ENCODE measurements around the gene RAB13. TPM values are rescaled to one million over a fixed set of nuclear protein-coding genes. Genes with fewer than 3 reads are reported as not detected.

Gene RAB13
- total RNA-seq, 1 donor from 2014 or later: 145 TPM

GRCh38 chr1:153934746-153935145, 51.4 kb downstream of the RAB13 start:
- Histone ChIP-seq H3K9ac (ENCODE audit: low read length) (no peak overlapping the region), H3K27ac (ENCODE audit: low read depth, low read length) (no peak overlapping the region), H3K9me3 (ENCODE audit: insufficient read depth, low read depth, low read length) (no peaks in the 10 kb centered on the region), H4K20me1 (ENCODE audit: insufficient read depth, low read length) (no peaks in the 10 kb centered on the region), H3K36me3 (ENCODE audit: insufficient read depth, low read length) (peaks cover 14% of the 10 kb centered on the region), H3K79me2 (ENCODE audit: insufficient read depth, low read length) (no peaks in the 10 kb centered on the region), H3K4me1 (ENCODE audit: insufficient read depth, low read length) (no peaks in the 10 kb centered on the region), H3K27me3 (ENCODE audit: insufficient read depth, low read length) (no peaks in the 10 kb centered on the region), H3K4me3 (ENCODE audit: insufficient read depth, low read depth, low read length) (no peak overlapping the region), H3K4me2 (ENCODE audit: low read length) (no peak overlapping the region), H2AFZ (ENCODE audit: low read depth, low read length) (no peak overlapping the region)
- Mint-ChIP-seq H3K4me3 (ENCODE audit: unreplicated experiment) (no peak overlapping the region), H3K36me3 (ENCODE audit: low read depth, unreplicated experiment) (peaks cover 35% of the 10 kb centered on the region), H3K27ac (ENCODE audit: unreplicated experiment) (no peak overlapping the region), H3K9me3 (ENCODE audit: unreplicated experiment) (no peaks in the 10 kb centered on the region), H3K27me3 (ENCODE audit: low read depth, unreplicated experiment) (no peaks in the 10 kb centered on the region), H3K4me1 (ENCODE audit: low read depth, unreplicated experiment) (no peaks in the 10 kb centered on the region)
- DNase-seq (ENCODE audit: low read depth): no peak
- TF ChIP-seq EZH2 (IDR thresholded peaks at IDR 0.05; ENCODE audit: insufficient read depth, low read length): no peak
- TF ChIP-seq, protein P1, sequence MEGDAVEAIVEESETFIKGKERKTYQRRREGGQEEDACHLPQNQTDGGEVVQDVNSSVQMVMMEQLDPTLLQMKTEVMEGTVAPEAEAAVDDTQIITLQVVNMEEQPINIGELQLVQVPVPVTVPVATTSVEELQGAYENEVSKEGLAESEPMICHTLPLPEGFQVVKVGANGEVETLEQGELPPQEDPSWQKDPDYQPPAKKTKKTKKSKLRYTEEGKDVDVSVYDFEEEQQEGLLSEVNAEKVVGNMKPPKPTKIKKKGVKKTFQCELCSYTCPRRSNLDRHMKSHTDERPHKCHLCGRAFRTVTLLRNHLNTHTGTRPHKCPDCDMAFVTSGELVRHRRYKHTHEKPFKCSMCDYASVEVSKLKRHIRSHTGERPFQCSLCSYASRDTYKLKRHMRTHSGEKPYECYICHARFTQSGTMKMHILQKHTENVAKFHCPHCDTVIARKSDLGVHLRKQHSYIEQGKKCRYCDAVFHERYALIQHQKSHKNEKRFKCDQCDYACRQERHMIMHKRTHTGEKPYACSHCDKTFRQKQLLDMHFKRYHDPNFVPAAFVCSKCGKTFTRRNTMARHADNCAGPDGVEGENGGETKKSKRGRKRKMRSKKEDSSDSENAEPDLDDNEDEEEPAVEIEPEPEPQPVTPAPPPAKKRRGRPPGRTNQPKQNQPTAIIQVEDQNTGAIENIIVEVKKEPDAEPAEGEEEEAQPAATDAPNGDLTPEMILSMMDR (IDR thresholded peaks at IDR 0.05; ENCODE audit: insufficient read depth, low read depth, low read length): no peak
- FAIRE-seq: no peak

- Histone ChIP-seq H3K4me2 (ENCODE audit: low read length) (no peak overlapping the region), H3K27me3 (ENCODE audit: insufficient read depth, low read length) (no peaks in the 10 kb centered on the region), H2AFZ (ENCODE audit: low read depth, low read length) (no peak overlapping the region), H3K79me2 (ENCODE audit: insufficient read depth, low read length) (no peaks in the 10 kb centered on the region), H3K4me1 (ENCODE audit: insufficient read depth, low read length) (peaks cover 2% of the 10 kb centered on the region), H4K20me1 (ENCODE audit: insufficient read depth, low read length) (no peaks in the 10 kb centered on the region), H3K27ac (ENCODE audit: low read depth, low read length) (no peak overlapping the region), H3K9ac (ENCODE audit: low read length) (no peak overlapping the region), H3K36me3 (ENCODE audit: insufficient read depth, low read length) (peaks cover 14% of the 10 kb centered on the region), H3K4me3 (ENCODE audit: insufficient read depth, low read depth, low read length) (no peak overlapping the region), H3K9me3 (ENCODE audit: insufficient read depth, low read depth, low read length) (no peaks in the 10 kb centered on the region)
- Mint-ChIP-seq H3K27ac (ENCODE audit: unreplicated experiment) (no peak overlapping the region), H3K4me3 (ENCODE audit: unreplicated experiment) (no peak overlapping the region), H3K9me3 (ENCODE audit: unreplicated experiment) (no peaks in the 10 kb centered on the region), H3K4me1 (ENCODE audit: low read depth, unreplicated experiment) (no peaks in the 10 kb centered on the region), H3K27me3 (ENCODE audit: low read depth, unreplicated experiment) (no peaks in the 10 kb centered on the region), H3K36me3 (ENCODE audit: low read depth, unreplicated experiment) (peaks cover 31% of the 10 kb centered on the region)
- FAIRE-seq (no peak), DNase-seq (ENCODE audit: low read depth) (no peak)
- TF ChIP-seq, protein P1 (IDR thresholded peaks at IDR 0.05; ENCODE audit: insufficient read depth, low read depth, low read length): no peak
- TF ChIP-seq EZH2 (IDR thresholded peaks at IDR 0.05; ENCODE audit: insufficient read depth, low read length): no peak
Measured at GRCh38 chr1:153933955-153934354, 52.2 kb downstream of the RAB13 start.

DNA sequence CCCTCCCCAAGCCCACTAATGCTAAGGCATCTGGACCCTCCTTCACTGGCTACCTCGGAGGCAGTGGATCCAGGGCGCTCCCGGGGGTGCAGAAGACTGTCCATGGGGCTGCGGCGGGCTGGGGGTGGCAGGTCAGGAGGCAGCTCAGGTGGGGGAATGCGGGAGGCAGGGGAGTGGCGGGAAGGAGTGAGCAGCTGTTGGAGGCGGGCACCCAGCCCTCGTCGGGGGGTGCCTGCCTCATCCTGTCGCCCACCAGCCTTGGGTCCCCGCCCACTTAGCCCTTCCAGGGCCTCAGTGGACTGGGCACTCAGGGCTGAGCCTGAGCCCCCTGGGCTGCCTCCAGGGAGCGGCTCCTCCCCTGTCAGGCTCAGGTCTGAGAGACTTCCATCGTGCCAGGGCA, 52.7 kb downstream of the RAB13 start:
- H3K27ac Mint-ChIP-seq (ENCODE audit: unreplicated experiment): no peak overlapping the region
- FAIRE-seq (no peak), DNase-seq (ENCODE audit: low read depth) (no peak)
- H3K27me3 Mint-ChIP-seq (ENCODE audit: low read depth, unreplicated experiment): no peaks in the 10 kb centered on the region
- H2AFZ ChIP-seq (ENCODE audit: low read depth, low read length): no peak overlapping the region
- no peaks in the 10 kb centered on the region for H3K27me3 ChIP-seq (ENCODE audit: insufficient read depth, low read length)
- H3K36me3 ChIP-seq (ENCODE audit: insufficient read depth, low read length): peaks cover 14% of the 10 kb centered on the region
- H3K9ac ChIP-seq (ENCODE audit: low read length): no peak overlapping the region
- no peaks in the 10 kb centered on the region for H4K20me1 ChIP-seq (ENCODE audit: insufficient read depth, low read length)
- H3K4me1 Mint-ChIP-seq (ENCODE audit: low read depth, unreplicated experiment): no peaks in the 10 kb centered on the region
- peaks cover 4% of the 10 kb centered on the region for H3K4me1 ChIP-seq (ENCODE audit: insufficient read depth, low read length)
- H3K4me3 ChIP-seq (ENCODE audit: insufficient read depth, low read depth, low read length): no peak overlapping the region
- H3K4me2 ChIP-seq (ENCODE audit: low read length): no peak overlapping the region
- H3K9me3 Mint-ChIP-seq (ENCODE audit: unreplicated experiment): no peaks in the 10 kb centered on the region
- no peaks in the 10 kb centered on the region for H3K79me2 ChIP-seq (ENCODE audit: insufficient read depth, low read length)
- H3K27ac ChIP-seq (ENCODE audit: low read depth, low read length): no peak overlapping the region
- TF ChIP-seq, protein P1 (IDR thresholded peaks at IDR 0.05; ENCODE audit: insufficient read depth, low read depth, low read length): no peak
- no peak for TF ChIP-seq EZH2 (IDR thresholded peaks at IDR 0.05; ENCODE audit: insufficient read depth, low read length)
- H3K9me3 ChIP-seq (ENCODE audit: insufficient read depth, low read depth, low read length): no peaks in the 10 kb centered on the region
- H3K4me3 Mint-ChIP-seq (ENCODE audit: unreplicated experiment): no peak overlapping the region
- peaks cover 31% of the 10 kb centered on the region for H3K36me3 Mint-ChIP-seq (ENCODE audit: low read depth, unreplicated experiment)
